ENCODE measurements around the gene GAPT. TPM values are rescaled to one million over a fixed set of nuclear protein-coding genes. Genes with fewer than 3 reads are reported as not detected.

Gene GAPT
- total and polyA plus RNA-seq, 12 donors: 0.08 to 1.7 (median 0.26) TPM; not detected in 1

- 10 to 19% methylated on average over 7 of the region's 7 CpGs for WGBS, 2 donors
- Histone ChIP-seq H3K9me3 (no peaks in the 10 kb centered on the region), H3K4me3 (peak overlapping the region; percentile 70 to 94 (median 88)), H3K27me3 (peaks cover 0 to 20% (median 0%) of the 10 kb centered on the region in 7 donors), H3K36me3 (peaks cover 0 to 56% (median 43%) of the 10 kb centered on the region in 9 donors), H3K4me1 (peaks cover 0 to 47% (median 38%) of the 10 kb centered on the region in 9 donors), H3K27ac (peak overlapping the region in 9 of 10 donors; percentile 96 to 99 (median 98))
- DNase-seq (no peak), ATAC-seq (no peak)
- intact Hi-C loops (cut with DNase I): loop anchor here in 8 of 10 donors (2.0 to 10.0 kb wide), 14 partner anchors 93 to 443 kb away; no protein-coding TSS in a partner anchor
- TF ChIP-seq CTCF (IDR thresholded peaks at IDR 0.05): no peak
Observed at GRCh38 chr5:58458141-58458742, 33.0 kb upstream of the GAPT start.

- WGBS, 2 donors: 5% methylated on average over 9 of the region's 9 CpGs
- TF ChIP-seq CTCF (IDR thresholded peaks at IDR 0.05): no peak
- H3K27ac ChIP-seq: peak overlapping the region in 9 of 10 donors; percentile 96 to 99 (median 98)
- H3K4me3 ChIP-seq: peak overlapping the region; percentile 70 to 94 (median 88)
- intact Hi-C loops (cut with DNase I): loop anchor here in 8 of 10 donors (2.0 to 10.0 kb wide), 14 partner anchors 94 to 444 kb away; no protein-coding TSS in a partner anchor
- DNase-seq (no peak), ATAC-seq (no peak)
- H3K27me3 ChIP-seq: peaks cover 0 to 20% (median 0%) of the 10 kb centered on the region in 7 donors
- H3K36me3 ChIP-seq: peaks cover 0 to 51% (median 38%) of the 10 kb centered on the region in 9 donors
- H3K4me1 ChIP-seq: peaks cover 0 to 42% (median 33%) of the 10 kb centered on the region in 9 donors
- no peaks in the 10 kb centered on the region for H3K9me3 ChIP-seq
Observed at GRCh38 chr5:58458743-58459145, 32.5 kb upstream of the GAPT start.

- intact Hi-C loops (cut with DNase I): loop anchor here (1.0 to 10.0 kb wide), 36 partner anchors 95 to 1555 kb away; partner anchors contain the start of gene SETD9 (in 1 of the 10)
- TF ChIP-seq CTCF (IDR thresholded peaks at IDR 0.05): peak in 1 of 9 donors; percentile 8
- Histone ChIP-seq H3K4me3 (peak overlapping the region; percentile 70 to 94 (median 88)), H3K4me1 (peaks cover 0 to 36% (median 27%) of the 10 kb centered on the region in 9 donors), H3K27me3 (peaks cover 0 to 20% (median 0%) of the 10 kb centered on the region in 7 donors), H3K36me3 (peaks cover 0 to 45% (median 32%) of the 10 kb centered on the region in 9 donors), H3K27ac (peak overlapping the region; percentile 65 to 99 (median 98)), H3K9me3 (no peaks in the 10 kb centered on the region)
- peak in 1 of 2 donors; percentile 42 for DNase-seq
- WGBS, 2 donors: 0% methylated on average over 52 to 57 of the region's 57 CpGs
- peak; percentile 4 to 27 (median 12) for ATAC-seq
Observed at GRCh38 chr5:58459146-58460001, 31.9 kb upstream of the GAPT start.
